Sigmoid colon (tissue), 7 donors: ENCODE results near the gene RPL3. TPM values are rescaled to one million over a fixed set of nuclear protein-coding genes. Genes with fewer than 3 reads are reported as not detected.

ENCODE experiments used
- DNase-seq: peaks from one replicate; pipeline ENCODE4 v3.0.0-alpha.2; 2019
- H3K27ac ChIP-seq, 4 donors: fragments of 200-600 bp; sonication (generic); one replicate each; pipeline ENCODE4 v1.5.1; 2016 to 2019; ENCODE audit warnings: mild to moderate bottlenecking in 1 of 4
- H3K27me3 ChIP-seq, 3 donors: fragments of 200-600 bp; sonication (generic); one replicate each; pipeline ENCODE4 v1.5.1; 2019; ENCODE audit warnings: mild to moderate bottlenecking in 1 of 3
- H3K36me3 ChIP-seq, 4 donors: fragments of 200-600 bp; sonication (generic); one replicate each; pipeline ENCODE4 v1.5.1; 2016 to 2019
- H3K4me1 ChIP-seq, 4 donors: fragments of 200-600 bp; sonication (generic); one replicate each; pipeline ENCODE4 v1.5.1; 2017 to 2019
- H3K4me3 ChIP-seq, 4 donors: fragments of 200-600 bp; sonication (generic); one replicate each; pipeline ENCODE4 v1.5.1; 2017 to 2019; ENCODE audit warnings: mild to moderate bottlenecking in 2 of 4, moderate library complexity in 1 of 4
- H3K9me3 ChIP-seq, 4 donors: fragments of 200-600 bp in 3 of 4; sonication (generic) in 3 of 4; one replicate each; pipeline versions ENCODE4 v1.5.1 to v1.6.1; 2013 to 2019
- CTCF ChIP-seq, 4 experiments: fragments of 450-650 bp in 3 of 4; fragments of 200-600 bp in 1 of 4; IDR thresholded peaks; one replicate each; pipeline ENCODE4 v1.5.1; 2016 to 2019; ENCODE audit warnings: antibody characterized with exemption in 4 of 4, mild to moderate bottlenecking in 3 of 4, moderate library complexity in 2 of 4
- EP300 ChIP-seq, 4 donors: sonication (generic); formaldehyde crosslinking; IDR thresholded peaks; one replicate each; pipeline ENCODE4 v1.6.1; 2017; ENCODE audit warnings: antibody characterized with exemption in 4 of 4
- POLR2A ChIP-seq, 2 donors: fragments of 450-650 bp; IDR thresholded peaks; one replicate each; pipeline ENCODE4 v1.6.1; 2016; ENCODE audit warnings: antibody characterized with exemption in 2 of 2, mild to moderate bottlenecking in 2 of 2, moderate library complexity in 2 of 2
- POLR2AphosphoS5 ChIP-seq, 4 donors: sonication (generic); formaldehyde crosslinking; IDR thresholded peaks; one replicate each; pipeline ENCODE4 v1.6.1; 2017; ENCODE audit warnings: antibody characterized with exemption in 4 of 4
- WGBS, 2 donors: extraction: QIAGEN DNeasy Blood & Tissue Kit; methylation state at CpG; one replicate each; pipeline ENCODE4 v1.1.7; 2013; 5-methylcytosine and 5-hydroxymethylcytosine counted together
- intact Hi-C: fragments of 100-400 bp; cut with DNase I; formaldehyde crosslinking; loops from one replicate; pipeline ENCODE4 v1.15.1; 2023
- polyA plus RNA-seq, 3 donors: library from polyadenylated mRNA; stranded (reverse); fragments of 200-250 nt; gene quantifications; one replicate each; pipeline ENCODE4 v1.2.3, GENCODE V29; 2013
- total RNA-seq, 4 donors: library from RNA; depleted of rRNA; stranded (reverse); fragments of >200 nt; gene quantifications; one replicate each; pipeline ENCODE4 v1.1.0, GENCODE V29; 2016
- donor health status: healthy with polysubstance abuse.
- donor health status: Bipolar disorder and iron deficiency.
- donor health status: healthy.

Gene RPL3
- total RNA-seq = 1,000 to 10,000 TPM; 1,532 to 2,212 (median 2,076) TPM
- 1,000 to 10,000 TPM; 2,602 to 4,917 (median 3,303) TPM for polyA plus RNA-seq

- intact Hi-C loops = loop anchor here (2.0 to 5.0 kb wide), 5 partner anchors 167 to 617 kb away; partner anchors contain the start of genes APOBEC3C, CBX6, CBX7 and JOSD1
- Histone ChIP-seq H3K27me3 (no peaks in the 10 kb centered on the region), H3K4me3 (peak within 1 kb of the TSS; percentile 61 to 83 (median 76)), H3K9me3 (no peaks in the 10 kb centered on the region), H3K36me3 (peaks cover 22 to 38% (median 30%) of the 10 kb centered on the region in 4 donors), H3K27ac (peak within 1 kb of the TSS; percentile 92 to 99 (median 96)), H3K4me1 (peaks cover 0 to 49% (median 43%) of the 10 kb centered on the region in 4 donors)
- DNase-seq = peak; percentile 98
- TF ChIP-seq POLR2A (IDR thresholded peaks at IDR 0.05) = peak; percentile 87 to 91
- TF ChIP-seq POLR2AphosphoS5 (IDR thresholded peaks at IDR 0.05) = peak; percentile 97 to 100 (median 100)
- peak in 1 of 4 experiments; percentile 13 for TF ChIP-seq CTCF (IDR thresholded peaks at IDR 0.05)
- TF ChIP-seq EP300 (IDR thresholded peaks at IDR 0.05) = peak in 2 of 4 donors; percentile 62 to 93
- WGBS, 2 donors = 0 to 1% methylated on average over 65 of the region's 65 CpGs
Measured at GRCh38 chr22:39319284-39320022, at the start of gene RPL3. TSS of gene RPL3 (minus strand) at chr22:39319623. CDS start at chr22:39319597, 26 bp downstream.

GRCh38 chr22:39369186-39369585 is 49.8 kb upstream of the RPL3 start:
- no peak for DNase-seq
- 92 to 94% methylated on average over 6 of the region's 6 CpGs for WGBS, 2 donors
- Histone ChIP-seq H3K4me3 (no peak overlapping the region), H3K27ac (no peak overlapping the region), H3K4me1 (peaks cover 0 to 11% (median 7%) of the 10 kb centered on the region in 4 donors), H3K27me3 (no peaks in the 10 kb centered on the region), H3K9me3 (no peaks in the 10 kb centered on the region), H3K36me3 (peaks cover 0 to 5% (median 0%) of the 10 kb centered on the region in 4 donors)
- no peak for TF ChIP-seq CTCF (IDR thresholded peaks at IDR 0.05)
- no peak for TF ChIP-seq POLR2A (IDR thresholded peaks at IDR 0.05)
- no peak for TF ChIP-seq EP300 (IDR thresholded peaks at IDR 0.05)
- intact Hi-C loops = no loop called here

- TF ChIP-seq EP300 (IDR thresholded peaks at IDR 0.05) (no peak), POLR2A (IDR thresholded peaks at IDR 0.05) (no peak), POLR2AphosphoS5 (IDR thresholded peaks at IDR 0.05) (no peak), CTCF (IDR thresholded peaks at IDR 0.05) (no peak)
- no peak for DNase-seq
- H3K9me3 ChIP-seq = no peaks in the 10 kb centered on the region
- intact Hi-C loops = no loop called here
- peaks cover 0 to 5% (median 0%) of the 10 kb centered on the region in 4 donors for H3K36me3 ChIP-seq
- H3K4me3 ChIP-seq = no peak overlapping the region
- WGBS, 2 donors = 59 to 83% methylated on average over 9 of the region's 9 CpGs
- H3K27ac ChIP-seq = no peak overlapping the region
- H3K27me3 ChIP-seq = no peaks in the 10 kb centered on the region
- H3K4me1 ChIP-seq = peaks cover 0 to 18% (median 14%) of the 10 kb centered on the region in 4 donors
Measured at GRCh38 chr22:39368461-39368911, 49.1 kb upstream of the RPL3 start.

GRCh38 chr22:39367035-39367434 is 47.6 kb upstream of the RPL3 start:
- Histone ChIP-seq H3K4me1 (peaks cover 0 to 23% (median 16%) of the 10 kb centered on the region in 4 donors), H3K36me3 (peaks cover 0 to 5% (median 0%) of the 10 kb centered on the region in 4 donors), H3K4me3 (no peak overlapping the region), H3K9me3 (no peaks in the 10 kb centered on the region), H3K27me3 (no peaks in the 10 kb centered on the region), H3K27ac (no peak overlapping the region)
- no peak for TF ChIP-seq CTCF (IDR thresholded peaks at IDR 0.05)
- 62 to 79% methylated on average over 9 of the region's 9 CpGs for WGBS, 2 donors
- intact Hi-C loops = no loop called here
- DNase-seq = no peak
